PFSK-1 (cell line): Measurements from ENCODE around the gene TPRX1.

ENCODE experiments used
- POLR2AphosphoS5 ChIP-seq: IDR thresholded peaks from 2 replicates; pipeline ENCODE4 v1.6.1; 2012; ENCODE audit warnings: low read depth, mild to moderate bottlenecking, control low read depth, low read length, moderate library complexity
- SIN3A ChIP-seq: IDR thresholded peaks from 2 replicates; pipeline ENCODE4 v1.6.1; 2012; ENCODE audit warnings: mild to moderate bottlenecking, low read length, moderate library complexity, borderline replicate concordance; ENCODE audit not compliant: insufficient read depth
- TAF1 ChIP-seq: IDR thresholded peaks from 2 replicates; pipeline ENCODE4 v1.6.1; 2012; ENCODE audit warnings: low read length, control low read depth, borderline replicate concordance; ENCODE audit not compliant: insufficient read depth
- TF ChIP-seq, protein P1 (sequence below), 2 experiments: IDR thresholded peaks; 2 replicates each; pipeline versions ENCODE4 v1.6.1 to v1.8.0; 2011 to 2012; ENCODE audit warnings: low read depth in 2 of 2, low read length in 2 of 2, control low read depth in 1 of 2, inconsistent platforms in 1 of 2, mild to moderate bottlenecking in 1 of 2, moderate library complexity in 1 of 2; ENCODE audit not compliant: insufficient read depth in 1 of 2

GRCh38 chr19:47760632-47760999 lies 43.7 kb downstream of the TPRX1 start:
- TF ChIP-seq TAF1 (no peak), SIN3A (no peak), POLR2AphosphoS5 (no peak; the same call in 1 of the 2 replicates)
- TF ChIP-seq, protein P1, sequence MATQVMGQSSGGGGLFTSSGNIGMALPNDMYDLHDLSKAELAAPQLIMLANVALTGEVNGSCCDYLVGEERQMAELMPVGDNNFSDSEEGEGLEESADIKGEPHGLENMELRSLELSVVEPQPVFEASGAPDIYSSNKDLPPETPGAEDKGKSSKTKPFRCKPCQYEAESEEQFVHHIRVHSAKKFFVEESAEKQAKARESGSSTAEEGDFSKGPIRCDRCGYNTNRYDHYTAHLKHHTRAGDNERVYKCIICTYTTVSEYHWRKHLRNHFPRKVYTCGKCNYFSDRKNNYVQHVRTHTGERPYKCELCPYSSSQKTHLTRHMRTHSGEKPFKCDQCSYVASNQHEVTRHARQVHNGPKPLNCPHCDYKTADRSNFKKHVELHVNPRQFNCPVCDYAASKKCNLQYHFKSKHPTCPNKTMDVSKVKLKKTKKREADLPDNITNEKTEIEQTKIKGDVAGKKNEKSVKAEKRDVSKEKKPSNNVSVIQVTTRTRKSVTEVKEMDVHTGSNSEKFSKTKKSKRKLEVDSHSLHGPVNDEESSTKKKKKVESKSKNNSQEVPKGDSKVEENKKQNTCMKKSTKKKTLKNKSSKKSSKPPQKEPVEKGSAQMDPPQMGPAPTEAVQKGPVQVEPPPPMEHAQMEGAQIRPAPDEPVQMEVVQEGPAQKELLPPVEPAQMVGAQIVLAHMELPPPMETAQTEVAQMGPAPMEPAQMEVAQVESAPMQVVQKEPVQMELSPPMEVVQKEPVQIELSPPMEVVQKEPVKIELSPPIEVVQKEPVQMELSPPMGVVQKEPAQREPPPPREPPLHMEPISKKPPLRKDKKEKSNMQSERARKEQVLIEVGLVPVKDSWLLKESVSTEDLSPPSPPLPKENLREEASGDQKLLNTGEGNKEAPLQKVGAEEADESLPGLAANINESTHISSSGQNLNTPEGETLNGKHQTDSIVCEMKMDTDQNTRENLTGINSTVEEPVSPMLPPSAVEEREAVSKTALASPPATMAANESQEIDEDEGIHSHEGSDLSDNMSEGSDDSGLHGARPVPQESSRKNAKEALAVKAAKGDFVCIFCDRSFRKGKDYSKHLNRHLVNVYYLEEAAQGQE (IDR thresholded peaks at IDR 0.05; ENCODE audit: insufficient read depth in 1 of 2, low read depth in 2 of 2, low read length in 2 of 2): no peak
